Ishikawa (cell line): ENCODE data around the gene HOATZ.

Source experiments
- CEBPB ChIP-seq: IDR thresholded peaks from 2 replicates; pipeline ENCODE4 v1.6.1; 2012
- CREB1 ChIP-seq: IDR thresholded peaks from 2 replicates; pipeline ENCODE4 v1.6.1; 2012; ENCODE audit warnings: low read depth
- EGR1 ChIP-seq: IDR thresholded peaks from 2 replicates; pipeline ENCODE4 v1.6.1; 2012
- EP300 ChIP-seq: IDR thresholded peaks from 2 replicates; pipeline ENCODE4 v1.6.1; 2012; ENCODE audit warnings: borderline replicate concordance
- FOXM1 ChIP-seq: IDR thresholded peaks from 2 replicates; pipeline ENCODE4 v1.6.1; 2012; ENCODE audit warnings: low read depth, borderline replicate concordance
- NFIC ChIP-seq: IDR thresholded peaks from 2 replicates; pipeline ENCODE4 v1.6.1; 2012
- RAD21 ChIP-seq: IDR thresholded peaks from 2 replicates; pipeline ENCODE4 v1.6.1; 2012; ENCODE audit warnings: low read depth
- TAF1 ChIP-seq: IDR thresholded peaks from 2 replicates; pipeline ENCODE4 v1.6.1; 2012; ENCODE audit warnings: low read depth, mild to moderate bottlenecking
- TCF12 ChIP-seq: IDR thresholded peaks from 2 replicates; pipeline ENCODE4 v1.6.1; 2012; ENCODE audit warnings: low read depth
- TEAD4 ChIP-seq: IDR thresholded peaks from 2 replicates; pipeline ENCODE4 v1.6.1; 2012
- YY1 ChIP-seq: IDR thresholded peaks from 2 replicates; pipeline ENCODE4 v1.6.1; 2012; ENCODE audit warnings: low read depth
- ZBTB7A ChIP-seq: IDR thresholded peaks from 2 replicates; pipeline ENCODE4 v1.6.1; 2012; ENCODE audit warnings: low read depth
- TF ChIP-seq, protein P1 (sequence below): IDR thresholded peaks from 2 replicates; pipeline ENCODE4 v1.6.1; 2012
- TF ChIP-seq, protein P2 (sequence below): IDR thresholded peaks from 2 replicates; pipeline ENCODE4 v1.6.1; 2012
- TF ChIP-seq, protein P3 (sequence below): IDR thresholded peaks from 2 replicates; pipeline ENCODE4 v1.6.1; 2012; ENCODE audit warnings: low read depth, mild to moderate bottlenecking

HOATZ gene

DNA sequence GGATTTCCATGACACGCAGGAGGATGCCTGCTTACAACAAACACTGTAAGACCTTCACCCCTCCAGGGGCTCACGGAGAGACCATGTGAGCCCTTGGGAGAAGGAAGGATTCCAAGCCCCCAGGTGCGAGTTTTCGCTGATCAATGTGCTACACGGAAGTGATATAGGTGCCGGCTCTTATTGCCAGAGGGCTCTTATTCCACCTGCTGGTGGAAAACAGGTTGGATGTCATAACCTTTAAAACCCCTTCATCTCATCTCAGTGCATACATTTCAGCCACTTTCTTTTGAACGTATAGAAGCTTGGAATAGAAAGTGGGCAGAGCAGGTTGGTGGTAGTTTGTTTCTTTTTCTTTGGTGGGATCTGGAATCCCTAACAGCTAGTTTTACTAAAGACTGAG, 51.7 kb downstream of the HOATZ start:
- no peak for TF ChIP-seq EGR1
- TF ChIP-seq, protein P1, sequence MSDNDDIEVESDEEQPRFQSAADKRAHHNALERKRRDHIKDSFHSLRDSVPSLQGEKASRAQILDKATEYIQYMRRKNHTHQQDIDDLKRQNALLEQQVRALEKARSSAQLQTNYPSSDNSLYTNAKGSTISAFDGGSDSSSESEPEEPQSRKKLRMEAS, result no peak
- no peak for TF ChIP-seq TCF12
- TF ChIP-seq CEBPB, result no peak
- TF ChIP-seq CREB1, result no peak
- no peak for TF ChIP-seq NFIC
- no peak for TF ChIP-seq ZBTB7A
- TF ChIP-seq RAD21, result no peak
- TF ChIP-seq TAF1, result no peak

DNA sequence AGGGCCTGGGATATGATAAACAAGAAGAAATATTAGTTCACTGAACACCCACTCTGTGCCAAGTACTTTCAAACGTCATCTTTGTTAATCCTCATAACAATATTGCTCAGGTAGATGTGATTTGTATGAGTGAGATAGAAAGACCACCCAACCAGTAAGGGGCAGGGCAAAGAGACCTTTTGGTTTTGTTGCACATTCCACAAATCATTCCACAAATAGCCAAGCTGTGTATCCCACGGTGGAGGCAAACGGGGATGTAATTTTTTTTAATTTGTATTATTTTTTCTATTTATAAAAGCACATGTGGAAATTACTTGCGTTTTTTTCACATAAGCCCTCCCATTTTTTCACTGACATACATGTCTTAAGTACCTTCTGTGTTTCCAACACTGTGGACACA, 54.9 kb downstream of the HOATZ start:
- TF ChIP-seq ZBTB7A, result no peak
- no peak for TF ChIP-seq TAF1
- TF ChIP-seq TCF12, result no peak
- TF ChIP-seq RAD21, result no peak
- TF ChIP-seq CEBPB, result no peak
- no peak for TF ChIP-seq FOXM1
- TF ChIP-seq CREB1, result no peak
- TF ChIP-seq EP300, result no peak
- TF ChIP-seq, protein P1, result no peak
- TF ChIP-seq NFIC, result no peak
- TF ChIP-seq YY1, result no peak
- TF ChIP-seq, protein P2, sequence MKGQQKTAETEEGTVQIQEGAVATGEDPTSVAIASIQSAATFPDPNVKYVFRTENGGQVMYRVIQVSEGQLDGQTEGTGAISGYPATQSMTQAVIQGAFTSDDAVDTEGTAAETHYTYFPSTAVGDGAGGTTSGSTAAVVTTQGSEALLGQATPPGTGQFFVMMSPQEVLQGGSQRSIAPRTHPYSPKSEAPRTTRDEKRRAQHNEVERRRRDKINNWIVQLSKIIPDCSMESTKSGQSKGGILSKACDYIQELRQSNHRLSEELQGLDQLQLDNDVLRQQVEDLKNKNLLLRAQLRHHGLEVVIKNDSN, result no peak
- TF ChIP-seq, protein P3, sequence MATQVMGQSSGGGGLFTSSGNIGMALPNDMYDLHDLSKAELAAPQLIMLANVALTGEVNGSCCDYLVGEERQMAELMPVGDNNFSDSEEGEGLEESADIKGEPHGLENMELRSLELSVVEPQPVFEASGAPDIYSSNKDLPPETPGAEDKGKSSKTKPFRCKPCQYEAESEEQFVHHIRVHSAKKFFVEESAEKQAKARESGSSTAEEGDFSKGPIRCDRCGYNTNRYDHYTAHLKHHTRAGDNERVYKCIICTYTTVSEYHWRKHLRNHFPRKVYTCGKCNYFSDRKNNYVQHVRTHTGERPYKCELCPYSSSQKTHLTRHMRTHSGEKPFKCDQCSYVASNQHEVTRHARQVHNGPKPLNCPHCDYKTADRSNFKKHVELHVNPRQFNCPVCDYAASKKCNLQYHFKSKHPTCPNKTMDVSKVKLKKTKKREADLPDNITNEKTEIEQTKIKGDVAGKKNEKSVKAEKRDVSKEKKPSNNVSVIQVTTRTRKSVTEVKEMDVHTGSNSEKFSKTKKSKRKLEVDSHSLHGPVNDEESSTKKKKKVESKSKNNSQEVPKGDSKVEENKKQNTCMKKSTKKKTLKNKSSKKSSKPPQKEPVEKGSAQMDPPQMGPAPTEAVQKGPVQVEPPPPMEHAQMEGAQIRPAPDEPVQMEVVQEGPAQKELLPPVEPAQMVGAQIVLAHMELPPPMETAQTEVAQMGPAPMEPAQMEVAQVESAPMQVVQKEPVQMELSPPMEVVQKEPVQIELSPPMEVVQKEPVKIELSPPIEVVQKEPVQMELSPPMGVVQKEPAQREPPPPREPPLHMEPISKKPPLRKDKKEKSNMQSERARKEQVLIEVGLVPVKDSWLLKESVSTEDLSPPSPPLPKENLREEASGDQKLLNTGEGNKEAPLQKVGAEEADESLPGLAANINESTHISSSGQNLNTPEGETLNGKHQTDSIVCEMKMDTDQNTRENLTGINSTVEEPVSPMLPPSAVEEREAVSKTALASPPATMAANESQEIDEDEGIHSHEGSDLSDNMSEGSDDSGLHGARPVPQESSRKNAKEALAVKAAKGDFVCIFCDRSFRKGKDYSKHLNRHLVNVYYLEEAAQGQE, result no peak
- TF ChIP-seq TEAD4, result no peak
- TF ChIP-seq EGR1, result no peak

DNA sequence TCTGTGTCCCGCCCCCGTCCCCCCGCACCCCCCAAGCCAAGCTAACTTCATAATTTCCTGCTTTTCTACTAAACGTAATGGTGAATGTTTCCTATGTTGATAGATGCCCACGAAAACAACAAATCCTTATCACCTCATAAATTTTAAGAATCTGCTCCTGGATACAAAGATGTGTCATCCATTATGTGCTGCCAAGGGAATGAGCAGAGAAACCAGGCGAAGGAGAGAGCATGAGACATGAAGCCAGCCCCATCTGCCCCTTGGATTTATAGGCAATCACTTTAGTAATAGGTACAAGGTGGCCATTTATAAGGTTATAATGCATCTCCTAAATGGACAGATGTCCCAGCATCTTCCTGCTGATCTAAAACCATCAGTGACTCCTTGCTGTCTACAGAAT, 56.2 kb downstream of the HOATZ start:
- no peak for TF ChIP-seq EP300
- TF ChIP-seq TCF12, result no peak
- TF ChIP-seq TAF1, result no peak
- TF ChIP-seq YY1, result no peak
- TF ChIP-seq TEAD4, result no peak
- TF ChIP-seq, protein P1, result no peak
- no peak for TF ChIP-seq RAD21
- no peak for TF ChIP-seq CREB1
- no peak for TF ChIP-seq FOXM1

DNA sequence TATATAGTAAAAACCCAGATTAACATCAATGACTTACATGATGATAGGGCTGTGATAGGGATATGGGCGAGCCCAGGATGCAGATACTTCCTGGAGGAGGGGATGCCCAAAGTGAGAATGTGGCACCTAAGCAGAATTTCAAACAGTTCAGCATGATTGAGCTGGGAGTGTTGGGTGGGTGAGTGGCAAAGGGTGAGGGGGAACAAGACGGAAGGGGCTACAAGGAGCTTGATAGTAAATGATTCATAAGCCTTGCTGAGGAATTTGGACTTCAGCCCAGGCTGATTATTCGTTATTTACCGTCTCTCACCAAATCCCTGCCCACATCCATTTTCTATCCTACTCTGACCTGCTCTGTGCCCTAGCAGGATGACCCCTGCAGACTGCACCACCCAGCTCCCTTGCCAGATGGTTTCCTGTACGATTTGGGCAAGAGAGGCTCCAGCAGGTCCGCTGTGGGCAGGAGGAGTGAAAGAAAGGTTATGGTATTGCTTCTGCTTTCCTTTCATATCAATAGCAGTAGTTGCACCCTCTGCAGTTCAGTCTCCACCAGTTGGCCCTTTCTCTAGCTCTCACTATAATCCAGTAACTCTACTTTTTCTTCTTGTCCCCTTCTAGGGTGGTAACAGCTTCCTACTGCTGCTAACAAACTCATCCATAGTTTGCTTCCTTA, 57.4 kb downstream of the HOATZ start:
- no peak for TF ChIP-seq YY1
- no peak for TF ChIP-seq TEAD4
- TF ChIP-seq, protein P1, result no peak
- no peak for TF ChIP-seq NFIC
- no peak for TF ChIP-seq TCF12
- no peak for TF ChIP-seq EGR1
- TF ChIP-seq TAF1, result no peak
- TF ChIP-seq, protein P3, result no peak
- TF ChIP-seq FOXM1, result no peak
- TF ChIP-seq CREB1, result no peak
- TF ChIP-seq ZBTB7A, result no peak
- TF ChIP-seq CEBPB, result no peak
- no peak for TF ChIP-seq RAD21
- no peak for TF ChIP-seq EP300
- TF ChIP-seq, protein P2, result no peak

DNA sequence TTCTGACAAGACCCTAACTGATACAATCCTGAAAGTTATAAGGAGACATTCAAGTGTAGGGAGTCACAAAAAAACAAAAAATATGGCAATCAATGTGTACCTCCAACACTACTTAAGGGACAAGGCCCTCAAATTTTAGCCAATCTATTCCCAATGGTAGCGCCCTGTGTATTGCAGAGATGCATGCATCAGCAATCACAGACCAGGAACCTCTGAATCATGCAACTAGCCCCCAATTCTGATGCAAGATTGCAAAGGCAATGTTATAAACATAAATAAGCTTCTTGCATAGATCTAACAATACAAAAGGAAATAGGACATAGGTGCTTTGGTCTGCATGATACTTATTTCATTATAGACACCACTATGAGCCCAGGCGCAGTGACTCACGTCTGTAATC, 58.0 kb downstream of the HOATZ start:
- TF ChIP-seq NFIC (no peak), FOXM1 (no peak), YY1 (no peak), ZBTB7A (no peak), CEBPB (no peak), TCF12 (no peak)
